ENCODE measurements around the gene TMEM17.

- no peak for TF ChIP-seq GABPA (IDR thresholded peaks at IDR 0.05; ENCODE audit: low read depth)
- peak; percentile 54 for TF ChIP-seq CTCF (IDR thresholded peaks at IDR 0.05; ENCODE audit: insufficient read depth, low read length)
Measured at GRCh38 chr2:62456721-62457539, 49.1 kb downstream of the TMEM17 start.

Data from HL-60 (cell line).